ENCODE measurements around the gene MYBBP1A.

The MYBBP1A gene

GRCh38 chr17:4512156-4513112, 42.8 kb downstream of the MYBBP1A start:
- TF ChIP-seq, protein P1, sequence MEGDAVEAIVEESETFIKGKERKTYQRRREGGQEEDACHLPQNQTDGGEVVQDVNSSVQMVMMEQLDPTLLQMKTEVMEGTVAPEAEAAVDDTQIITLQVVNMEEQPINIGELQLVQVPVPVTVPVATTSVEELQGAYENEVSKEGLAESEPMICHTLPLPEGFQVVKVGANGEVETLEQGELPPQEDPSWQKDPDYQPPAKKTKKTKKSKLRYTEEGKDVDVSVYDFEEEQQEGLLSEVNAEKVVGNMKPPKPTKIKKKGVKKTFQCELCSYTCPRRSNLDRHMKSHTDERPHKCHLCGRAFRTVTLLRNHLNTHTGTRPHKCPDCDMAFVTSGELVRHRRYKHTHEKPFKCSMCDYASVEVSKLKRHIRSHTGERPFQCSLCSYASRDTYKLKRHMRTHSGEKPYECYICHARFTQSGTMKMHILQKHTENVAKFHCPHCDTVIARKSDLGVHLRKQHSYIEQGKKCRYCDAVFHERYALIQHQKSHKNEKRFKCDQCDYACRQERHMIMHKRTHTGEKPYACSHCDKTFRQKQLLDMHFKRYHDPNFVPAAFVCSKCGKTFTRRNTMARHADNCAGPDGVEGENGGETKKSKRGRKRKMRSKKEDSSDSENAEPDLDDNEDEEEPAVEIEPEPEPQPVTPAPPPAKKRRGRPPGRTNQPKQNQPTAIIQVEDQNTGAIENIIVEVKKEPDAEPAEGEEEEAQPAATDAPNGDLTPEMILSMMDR (conservative IDR thresholded peaks at IDR 0.05) = no peak
- TF ChIP-seq ZFX (IDR thresholded peaks at IDR 0.05) = no peak
- no peak overlapping the region for H3K27ac ChIP-seq

- TF ChIP-seq, protein P1 (conservative IDR thresholded peaks at IDR 0.05) = no peak
- no peak for TF ChIP-seq ZFX (IDR thresholded peaks at IDR 0.05)
- H3K27ac ChIP-seq = no peak overlapping the region
Measured at GRCh38 chr17:4511199-4511932, 43.8 kb downstream of the MYBBP1A start.

DNA sequence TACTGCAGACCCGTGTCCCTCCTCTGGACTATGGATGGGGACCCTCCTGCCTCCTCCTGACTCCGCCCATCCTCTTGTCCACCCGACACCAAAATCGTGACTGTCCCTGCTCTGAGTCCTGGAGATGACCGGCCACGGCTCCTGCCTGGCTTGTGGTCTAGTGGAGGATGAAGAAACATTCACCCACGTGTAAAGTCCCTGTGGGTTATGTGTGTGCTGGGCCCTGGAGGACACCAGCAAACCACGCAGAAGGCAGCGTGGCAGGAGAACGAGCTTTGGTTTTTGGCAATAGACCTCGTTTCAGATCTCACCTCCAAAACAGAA, 44.6 kb downstream of the MYBBP1A start:
- TF ChIP-seq, protein P1 (conservative IDR thresholded peaks at IDR 0.05) = no peak
- TF ChIP-seq ZFX (IDR thresholded peaks at IDR 0.05) = no peak
- no peak overlapping the region for H3K27ac ChIP-seq

DNA sequence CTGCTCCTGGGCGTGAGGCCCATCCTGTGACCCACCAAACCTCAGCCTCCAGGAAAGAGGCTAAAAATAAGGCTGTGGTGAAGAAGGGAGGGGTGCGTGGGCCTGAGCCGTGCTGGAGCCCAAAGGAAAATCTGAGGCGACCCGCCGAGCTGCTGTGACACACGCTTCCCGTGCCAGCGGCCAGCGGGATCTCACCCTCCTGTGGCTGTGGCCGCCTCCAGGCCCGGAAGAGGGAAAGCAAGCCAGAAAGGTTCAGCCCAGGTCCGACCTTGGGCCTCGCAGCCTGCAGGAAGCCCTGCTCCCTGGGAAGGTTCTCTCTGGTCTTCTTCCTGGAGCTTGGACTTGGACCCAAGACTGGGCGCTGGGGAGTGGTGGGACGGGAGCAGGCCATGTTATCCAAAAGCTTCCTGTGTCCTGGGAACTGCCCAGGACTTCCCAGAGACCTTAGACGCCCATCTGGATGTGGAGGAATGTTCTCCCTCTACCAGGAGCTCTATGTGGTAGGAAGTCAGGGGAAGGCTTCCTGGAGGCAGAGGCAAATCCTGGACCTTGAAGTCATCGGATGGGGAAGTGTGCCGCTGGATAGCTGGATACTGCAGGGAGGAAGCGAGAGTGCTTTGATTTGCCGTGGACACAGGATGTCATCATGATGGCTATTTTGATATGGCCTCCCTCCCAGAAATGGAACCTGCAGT, 45.1 kb downstream of the MYBBP1A start:
- H3K27ac ChIP-seq = no peak overlapping the region
- TF ChIP-seq, protein P1 (conservative IDR thresholded peaks at IDR 0.05) = no peak
- TF ChIP-seq ZFX (IDR thresholded peaks at IDR 0.05) = no peak

- TF ChIP-seq, protein P1 (conservative IDR thresholded peaks at IDR 0.05) = no peak
- no peak for TF ChIP-seq ZFX (IDR thresholded peaks at IDR 0.05)
- H3K27ac ChIP-seq = no peak overlapping the region
Measured at GRCh38 chr17:4509401-4509800, 45.8 kb downstream of the MYBBP1A start.

GRCh38 chr17:4508207-4508606, 47.0 kb downstream of the MYBBP1A start:
- no peak overlapping the region for H3K27ac ChIP-seq
- no peak for TF ChIP-seq ZFX (IDR thresholded peaks at IDR 0.05)
- TF ChIP-seq, protein P1 (conservative IDR thresholded peaks at IDR 0.05) = no peak

Measured in C4-2B (cell line).